GM12875 (cell line): ENCODE results near the gene MINDY3.
"Not testable (repeated sequence)": the region's sequence is repeated elsewhere in the genome, so short reads cannot be mapped to it uniquely, and the experiment has no call there.

Source experiments
- H3K4me3 ChIP-seq: one replicate; pipeline ENCODE4 v1.5.1; 2011; ENCODE audit warnings: low read depth, low read length, control low read depth
- CTCF ChIP-seq: IDR thresholded peaks from 2 replicates; pipeline ENCODE4 v1.5.1; 2011; ENCODE audit warnings: low read depth, mild to moderate bottlenecking, control low read depth, inconsistent platforms, low read length, moderate library complexity, borderline replicate concordance; ENCODE audit not compliant: insufficient read depth

The MINDY3 gene

DNA sequence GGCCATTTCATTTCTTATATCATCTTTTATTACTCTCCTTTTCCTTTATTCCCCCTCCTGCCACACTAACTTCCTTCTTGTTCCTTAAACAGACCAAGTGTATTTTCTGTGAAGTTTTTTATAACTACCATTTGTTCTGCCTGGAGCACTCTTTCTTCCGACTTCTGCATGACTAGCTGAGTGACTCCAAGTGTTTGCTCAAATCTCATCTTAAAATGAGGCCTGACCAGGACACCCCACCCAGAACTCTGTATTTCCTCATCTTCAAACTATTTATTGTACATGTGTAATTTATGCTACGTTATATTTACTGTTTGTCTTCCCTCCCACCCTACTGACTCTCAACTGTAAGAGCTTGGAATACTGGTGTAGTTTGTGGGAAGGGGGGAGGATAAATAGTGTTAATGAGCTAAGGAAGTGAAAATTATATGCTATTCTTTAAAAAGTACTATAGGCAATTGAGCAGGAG, 3.2 kb downstream of the MINDY3 start:
- TF ChIP-seq CTCF = no peak
- no peak overlapping the region for H3K4me3 ChIP-seq

DNA sequence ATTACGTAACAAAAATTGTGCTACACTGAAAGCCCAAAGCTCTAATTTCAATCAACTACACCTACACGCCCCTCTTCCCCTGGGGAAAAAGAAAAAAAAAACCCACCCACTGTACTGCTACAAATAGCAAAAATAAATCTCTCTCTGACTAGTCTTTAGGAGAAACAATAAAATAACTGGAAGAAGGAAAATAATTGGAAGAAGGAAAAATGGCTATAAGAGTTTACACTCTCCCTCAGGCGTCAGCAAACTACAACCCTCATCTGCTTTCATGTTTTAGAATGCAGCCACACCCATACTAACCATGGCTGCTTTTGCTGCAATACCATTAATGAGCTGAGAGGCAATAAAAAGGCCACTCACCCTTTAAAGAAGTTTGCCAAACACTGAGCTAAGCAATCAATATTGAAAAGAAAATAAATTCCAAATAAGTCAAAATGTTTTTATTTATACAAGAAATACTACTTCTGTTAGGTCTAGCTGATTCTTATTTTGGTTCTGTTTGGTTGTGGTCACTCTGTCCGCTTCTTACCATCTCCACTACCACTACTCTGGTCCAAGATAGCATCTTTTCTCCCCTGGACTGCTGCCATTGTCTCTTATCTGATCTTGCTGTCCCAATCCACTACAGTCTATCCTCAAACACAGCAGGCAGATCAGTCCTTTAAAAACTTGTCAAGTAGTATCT, 3.8 kb downstream of the MINDY3 start:
- no peak overlapping the region for H3K4me3 ChIP-seq
- TF ChIP-seq CTCF = no peak

- no peak overlapping the region for H3K4me3 ChIP-seq
- no peak for TF ChIP-seq CTCF
Observed at GRCh38 chr10:15853800-15854199, 6.5 kb downstream of the MINDY3 start.

GRCh38 chr10:15852111-15852557, 8.2 kb downstream of the MINDY3 start:
- no peak for TF ChIP-seq CTCF
- H3K4me3 ChIP-seq = no peak overlapping the region

DNA sequence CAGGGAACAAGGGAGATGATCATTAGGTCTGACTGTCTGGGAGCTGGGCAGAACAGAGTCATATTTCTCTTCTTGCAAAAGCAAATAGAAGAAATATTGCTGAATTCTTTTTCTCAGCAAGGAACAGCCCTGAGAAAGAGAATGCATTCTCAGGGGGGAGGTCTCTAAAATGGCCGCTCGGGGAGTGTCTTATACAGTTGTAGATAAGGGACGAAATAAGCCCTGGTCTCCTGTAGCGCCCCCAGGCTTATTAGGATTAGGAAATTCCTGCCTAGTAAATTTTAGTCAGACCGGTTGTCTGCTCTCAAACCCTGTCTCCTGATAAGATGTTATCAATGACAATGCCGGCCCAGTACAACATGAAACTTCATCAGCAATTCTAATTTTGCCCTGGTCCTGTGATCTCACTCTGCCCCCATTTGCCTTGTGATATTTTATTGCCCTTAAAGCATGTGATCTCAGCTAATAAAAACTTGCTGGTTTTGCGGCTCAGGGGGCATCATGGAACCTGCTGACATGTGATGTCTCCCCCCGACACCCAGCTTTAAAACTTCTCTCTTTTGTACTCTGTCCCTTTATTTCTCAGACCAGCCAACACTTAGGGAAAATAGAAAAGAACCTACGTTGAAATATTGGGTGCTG, 9.8 kb downstream of the MINDY3 start:
- not testable (repeated sequence) for H3K4me3 ChIP-seq

- no peak for TF ChIP-seq CTCF
- no peak overlapping the region for H3K4me3 ChIP-seq
Observed at GRCh38 chr10:15849316-15849715, 11.0 kb downstream of the MINDY3 start.

- H3K4me3 ChIP-seq = no peak overlapping the region
- TF ChIP-seq CTCF = no peak
Observed at GRCh38 chr10:15847481-15847880, 12.8 kb downstream of the MINDY3 start.
